IPS-NIHi7 (cell line): ENCODE data around the gene MIX23.

Experiments used
- DNase-seq: peaks from one replicate; pipeline ENCODE4 v3.0.0; 2012; ENCODE audit warnings: mixed read lengths; ENCODE audit errors: extremely low spot score

MIX23 gene

GRCh38 chr3:122382888-122383666 is at the start of gene MIX23:
MIX23 (minus strand) TSS chr3:122383231; CDS start chr3:122383224, 7 bp downstream.
- peak; percentile 89 for DNase-seq

DNA sequence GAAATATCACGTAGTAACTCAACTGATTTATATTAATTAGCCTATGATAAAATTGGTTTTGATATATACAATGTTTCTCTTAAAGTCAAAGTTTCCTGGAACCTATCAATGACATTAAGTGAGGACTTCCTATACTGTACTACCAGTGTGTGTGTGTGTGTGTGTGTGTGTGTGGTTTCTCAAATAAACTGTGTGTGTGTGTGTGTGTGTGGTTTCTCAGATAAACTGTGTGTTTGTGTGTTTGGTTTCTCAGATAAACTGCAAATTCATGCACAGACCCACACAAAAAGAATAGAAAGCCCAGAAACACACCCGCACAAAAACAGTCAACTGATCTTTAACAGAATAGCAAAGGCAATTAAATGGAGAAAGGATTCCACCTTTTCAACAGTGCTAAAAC is 47.3 kb upstream of the MIX23 start:
- DNase-seq = no peak

DNA sequence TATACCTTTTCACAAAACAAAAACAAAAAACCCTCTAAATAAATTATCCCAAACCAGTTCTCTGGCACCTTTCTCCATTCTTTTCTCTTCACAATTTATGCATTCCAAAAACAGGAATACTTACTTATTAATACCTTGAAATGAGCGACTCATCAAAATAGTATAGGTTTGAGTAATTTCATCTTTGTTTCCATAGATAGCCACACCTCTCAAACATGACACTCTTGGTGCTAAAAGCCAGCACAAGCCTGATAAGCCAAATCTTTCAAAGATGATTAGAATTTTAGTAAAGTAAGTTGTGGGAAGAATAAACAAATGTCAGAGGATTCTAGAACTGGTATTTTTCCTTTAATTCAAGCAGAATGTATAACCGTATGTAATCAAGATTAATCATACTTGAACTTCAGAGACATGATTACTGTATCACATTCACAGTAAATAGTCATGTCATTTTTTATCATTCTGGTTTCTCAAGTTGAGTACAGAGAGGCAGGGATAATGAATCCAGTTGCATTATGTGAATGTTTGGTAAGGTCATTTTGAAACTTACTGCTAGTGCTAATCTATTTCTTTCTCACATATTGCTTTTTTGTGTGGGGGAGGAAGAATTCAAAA is 44.9 kb upstream of the MIX23 start:
- no peak for DNase-seq

- DNase-seq = no peak
Measured at GRCh38 chr3:122421836-122422235, 38.8 kb upstream of the MIX23 start.

DNA sequence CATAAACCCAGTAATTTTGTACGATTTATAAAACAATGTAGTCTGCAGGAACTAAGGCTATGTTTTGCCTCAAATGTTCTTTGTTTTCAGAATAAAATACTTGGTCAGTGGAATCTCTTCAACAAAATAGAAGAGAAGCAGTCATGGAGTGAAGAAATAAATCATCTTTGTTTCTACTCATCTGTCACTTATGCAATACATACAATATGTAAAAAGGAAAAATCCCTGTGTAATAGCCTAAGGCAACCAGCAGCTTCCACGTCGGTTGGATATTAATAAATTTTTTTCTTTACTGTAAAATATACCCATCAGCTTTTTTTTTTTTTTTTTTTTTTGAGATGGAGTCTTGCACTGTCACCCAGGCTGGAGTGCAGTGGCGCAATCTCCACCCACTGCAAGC is 38.1 kb upstream of the MIX23 start:
- DNase-seq = no peak

DNA sequence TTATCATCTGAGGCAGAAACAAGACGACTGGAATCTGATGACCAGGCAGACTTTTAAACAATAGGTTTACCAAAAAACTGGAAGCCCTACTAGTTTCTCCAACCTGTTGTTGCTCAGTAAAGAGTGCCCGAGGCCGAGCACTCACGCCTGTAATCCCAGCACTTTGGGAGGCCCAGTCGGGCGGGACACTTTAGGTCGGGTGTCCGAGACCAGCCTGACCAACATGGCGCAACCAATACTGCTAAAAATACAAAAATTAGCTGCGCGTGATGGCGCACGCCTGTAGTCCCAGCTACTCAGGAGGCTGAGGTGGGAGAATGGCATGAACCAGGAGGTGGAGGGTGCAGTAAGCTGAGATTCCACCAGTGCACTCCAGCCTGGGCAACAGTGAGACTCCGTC is 33.9 kb upstream of the MIX23 start:
- DNase-seq = no peak

DNA sequence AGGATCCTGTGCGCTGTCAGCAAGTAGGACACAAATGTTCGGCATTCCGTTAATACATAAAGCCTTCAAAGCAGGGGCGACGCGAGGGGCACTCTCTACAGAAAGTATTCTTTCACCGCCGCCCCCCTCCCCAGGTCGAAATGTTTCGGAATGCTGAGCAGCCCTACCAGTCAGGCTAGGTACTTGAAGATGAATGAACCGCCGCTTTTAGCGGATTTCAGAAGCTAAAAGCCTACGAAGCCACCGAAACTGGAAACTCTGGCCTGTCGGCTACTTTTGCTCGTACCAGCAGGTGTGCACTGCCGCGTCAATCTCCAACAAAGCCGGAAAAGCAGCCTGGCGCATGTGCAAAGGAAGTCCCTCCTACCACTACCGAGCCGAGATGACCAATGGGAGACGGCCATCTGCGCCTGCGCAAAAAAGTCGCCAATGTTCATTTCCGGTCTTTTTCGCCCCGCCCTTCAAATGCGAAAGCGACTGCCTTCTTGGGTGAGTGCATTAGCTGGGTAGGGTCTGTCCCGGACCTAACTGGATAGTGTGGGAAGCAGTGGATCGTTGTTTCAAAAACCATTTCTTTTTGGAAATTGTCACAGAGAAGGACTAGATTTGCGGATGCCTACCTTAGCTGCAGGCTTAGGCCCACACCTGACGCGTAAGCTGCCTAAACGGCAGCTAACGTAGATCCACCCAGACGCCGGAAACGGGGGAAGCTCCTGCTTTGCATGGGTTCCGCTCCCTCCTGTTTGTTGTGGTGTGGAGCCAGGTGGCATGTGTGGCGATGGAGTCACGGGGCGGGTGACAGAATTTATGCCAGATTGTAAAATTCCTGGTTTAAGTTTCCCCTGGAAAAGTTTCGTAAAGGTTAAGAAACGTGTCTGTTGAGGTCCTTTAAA is 33.0 kb upstream of the MIX23 start, which contains the start of gene WDR5B:
Gene WDR5B, minus strand, starts transcription at position 301 of the 893 bp plus-strand sequence. CDS start 534 bp downstream, outside the sequence.
- DNase-seq = peak; percentile 100

DNA sequence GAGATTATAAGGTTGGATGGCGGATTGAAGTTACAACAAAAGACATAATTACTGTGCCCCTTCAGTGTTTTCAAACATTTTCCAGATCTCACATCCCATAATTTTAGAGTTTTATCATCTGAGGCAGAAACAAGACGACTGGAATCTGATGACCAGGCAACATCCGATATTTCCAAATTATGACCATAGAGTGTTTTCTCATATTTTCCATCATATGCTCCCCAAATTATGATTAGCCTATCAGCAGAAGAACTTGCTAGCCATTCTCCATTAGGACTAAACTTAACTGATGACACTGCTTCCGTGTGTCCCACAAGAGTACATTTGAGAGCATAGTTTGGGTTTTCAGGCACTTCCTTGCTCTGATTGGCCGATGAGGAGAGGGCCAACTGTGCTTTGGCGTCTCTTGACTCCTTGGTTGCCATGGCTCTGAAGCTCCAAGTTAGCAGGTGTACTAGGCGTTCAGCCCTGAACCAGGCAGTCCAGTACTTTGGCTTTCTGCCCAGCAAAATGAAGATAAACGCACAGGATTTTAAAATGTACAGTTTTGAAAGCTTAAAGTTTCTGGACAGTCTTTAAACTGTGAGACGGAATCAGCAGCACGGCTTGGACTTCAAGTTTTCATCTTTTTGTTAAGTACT is 32.2 kb upstream of the MIX23 start:
- DNase-seq = peak; percentile 76

DNA sequence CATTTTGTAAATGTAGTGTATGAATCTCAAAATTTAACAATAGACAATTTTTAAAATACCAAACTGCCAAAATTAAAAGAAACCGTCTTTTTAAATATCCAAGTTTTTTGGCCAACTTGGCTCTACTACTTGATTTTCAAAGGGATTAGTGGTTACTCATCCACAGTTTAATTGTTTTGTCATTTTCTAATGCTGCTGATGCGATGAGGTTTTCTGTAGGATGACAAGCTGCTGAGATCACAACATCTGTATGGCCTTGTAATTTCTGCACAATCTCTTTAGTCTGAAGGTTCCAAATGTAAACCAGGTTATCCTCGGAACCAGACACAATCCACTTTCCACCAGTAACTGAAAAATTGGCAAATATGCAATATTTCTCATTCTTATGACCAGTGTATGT is 31.4 kb upstream of the MIX23 start:
- DNase-seq = no peak

DNA sequence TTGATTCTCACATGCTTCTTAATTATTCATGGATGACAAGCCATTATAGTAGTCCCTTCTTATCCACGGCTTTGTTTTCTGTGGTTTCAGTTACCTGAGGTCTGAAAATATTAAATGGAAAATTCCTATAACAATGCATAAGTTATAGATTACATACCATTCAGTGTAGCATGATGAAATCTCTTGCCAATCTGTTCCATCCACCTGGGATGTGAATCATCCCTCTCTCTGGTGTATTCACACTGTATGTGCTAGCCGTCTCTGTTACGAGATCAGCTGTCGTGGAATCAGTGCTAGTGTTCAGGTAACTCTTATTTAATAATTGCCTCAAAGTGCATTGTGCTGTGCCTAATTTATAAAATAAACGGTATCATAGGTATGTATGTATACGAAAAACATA is 27.6 kb upstream of the MIX23 start:
- no peak for DNase-seq

DNA sequence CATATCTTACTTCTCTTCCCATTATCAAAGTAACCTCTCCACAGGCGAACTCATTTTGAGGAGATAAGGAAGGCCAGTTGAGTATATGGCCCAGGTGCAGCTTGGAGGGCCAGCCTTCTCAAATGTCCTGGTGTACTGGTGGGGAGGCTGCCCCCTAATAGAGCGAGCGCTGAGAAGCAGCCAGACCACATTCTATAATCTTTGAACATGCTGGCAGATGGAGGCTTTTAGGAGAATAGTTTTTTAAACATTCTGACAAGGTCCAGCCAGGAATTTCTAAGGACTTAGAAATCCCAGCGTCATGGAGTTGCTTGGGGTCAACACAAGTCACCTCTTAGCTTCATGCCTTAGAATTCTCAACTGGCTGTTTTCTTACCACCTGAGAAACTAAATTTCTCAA is 27.1 kb upstream of the MIX23 start:
- no peak for DNase-seq

DNA sequence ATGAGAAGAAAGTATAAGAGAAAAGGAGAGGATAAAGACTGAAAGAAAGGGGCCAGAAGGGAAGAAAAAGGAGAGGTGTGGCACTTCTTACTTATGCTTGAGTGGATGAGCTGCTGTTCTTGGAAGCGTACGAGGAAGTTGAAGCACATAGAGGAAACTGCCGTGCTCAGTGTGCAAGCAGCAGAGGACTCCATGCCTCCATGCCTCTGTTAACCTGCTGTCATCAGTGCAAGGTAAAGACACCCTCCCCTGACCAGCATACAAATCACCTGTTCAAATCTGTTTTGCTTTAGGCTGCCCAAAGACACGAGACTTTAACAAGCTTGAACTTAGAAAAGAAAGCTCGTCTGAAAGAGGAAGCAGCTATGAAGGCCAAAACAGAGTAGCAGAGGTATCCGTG is 26.4 kb upstream of the MIX23 start:
- no peak for DNase-seq

DNA sequence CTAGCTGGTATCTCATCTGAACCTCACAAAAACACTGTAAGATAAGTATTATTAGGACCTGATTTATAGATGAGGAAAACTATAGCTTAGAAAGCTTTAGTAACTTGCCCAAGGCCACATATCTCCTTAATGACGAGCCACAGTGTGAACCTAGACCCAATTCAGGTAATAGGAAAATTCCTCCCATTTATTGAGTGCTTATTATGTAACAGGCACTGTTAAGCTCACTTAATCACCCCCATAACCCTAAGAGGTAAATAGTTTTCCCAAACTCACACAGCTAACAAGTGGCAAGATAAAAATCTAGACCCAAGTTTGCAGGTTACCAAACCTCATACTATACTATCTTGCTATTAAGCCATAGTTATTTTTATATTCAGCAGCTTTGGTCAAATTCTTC is 24.9 kb upstream of the MIX23 start:
- DNase-seq = no peak

DNA sequence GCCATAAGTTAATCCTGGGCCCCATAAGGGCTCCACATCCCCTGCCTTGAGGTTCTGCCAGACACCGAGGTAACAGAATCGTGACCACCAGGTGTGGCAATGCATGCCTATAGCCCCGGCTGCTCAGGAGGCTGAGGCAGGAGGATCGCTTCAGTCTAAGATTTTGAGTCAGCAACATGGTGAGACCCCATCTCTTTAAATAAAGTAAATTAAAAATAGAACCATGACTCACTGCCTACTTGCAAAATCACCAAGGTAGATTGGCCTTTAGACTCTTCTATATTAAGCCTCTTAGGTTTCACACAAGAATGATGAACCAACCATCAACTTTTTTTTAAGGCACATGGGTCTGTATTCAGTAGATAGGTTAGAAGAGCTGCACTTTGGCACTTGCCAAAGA is 23.2 kb upstream of the MIX23 start:
- no peak for DNase-seq

GRCh38 chr3:122405015-122405414 is 22.0 kb upstream of the MIX23 start:
- no peak for DNase-seq

DNA sequence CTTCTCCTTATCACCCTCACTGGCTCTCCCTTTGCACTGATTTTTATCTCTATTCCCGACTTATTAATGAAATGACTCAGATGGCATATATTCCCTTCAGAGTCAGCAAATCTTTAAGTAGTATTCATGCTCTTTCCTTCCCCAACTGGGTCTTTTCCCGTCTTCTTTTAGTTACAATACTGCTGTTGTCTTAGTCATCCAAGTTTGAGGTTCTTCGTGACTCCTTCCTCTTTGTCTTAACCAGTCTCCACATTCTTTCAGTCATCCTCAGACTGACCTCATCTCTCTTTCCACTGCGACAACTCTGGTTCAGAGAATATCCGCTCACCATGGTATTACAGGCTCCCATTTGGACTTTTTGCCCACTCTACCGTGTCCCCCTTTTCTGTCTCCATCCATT is 20.5 kb upstream of the MIX23 start:
- no peak for DNase-seq

DNA sequence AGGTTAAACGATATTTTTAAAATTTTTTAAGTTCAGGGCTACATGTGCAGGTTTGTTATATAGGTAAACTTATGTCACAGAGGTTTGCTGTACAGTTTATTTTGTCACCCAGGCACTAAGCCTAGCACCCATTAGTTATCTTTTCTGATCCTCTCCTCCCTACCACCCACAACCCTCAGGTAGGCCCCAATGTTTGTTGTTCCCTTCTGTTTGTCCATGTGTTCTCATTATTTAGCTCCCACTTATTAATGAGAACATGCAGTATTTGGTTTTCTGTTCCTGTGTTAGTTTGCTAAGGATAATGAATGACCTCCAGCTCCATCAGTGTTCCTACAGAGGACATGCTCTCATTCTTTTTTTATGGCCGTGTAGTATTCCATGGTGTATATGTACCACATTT is 15.9 kb upstream of the MIX23 start:
- no peak for DNase-seq

GRCh38 chr3:122397201-122397600 is 14.2 kb upstream of the MIX23 start:
- DNase-seq = no peak

- no peak for DNase-seq
Measured at GRCh38 chr3:122396511-122396910, 13.5 kb upstream of the MIX23 start.

- no peak for DNase-seq
Measured at GRCh38 chr3:122395582-122395981, 12.6 kb upstream of the MIX23 start.

- DNase-seq = no peak
Measured at GRCh38 chr3:122394173-122394572, 11.1 kb upstream of the MIX23 start.
